ENCODE data around the gene RGR. TPM values are rescaled to one million over a fixed set of nuclear protein-coding genes. Genes with fewer than 3 reads are reported as not detected.

Gene RGR
- total RNA-seq, 1 donor from 2014 or later: not detected

GRCh38 chr10:84289521-84290200, 44.8 kb downstream of the RGR start:
- Histone ChIP-seq H3K4me3 (ENCODE audit: low read depth, low read length) (no peak overlapping the region), H3K27me3 (ENCODE audit: control insufficient read depth, insufficient read depth, low read length) (no peaks in the 10 kb centered on the region), H3K36me3 (ENCODE audit: control insufficient read depth, insufficient read depth, low read length) (no peaks in the 10 kb centered on the region)
- TF ChIP-seq CTCF (IDR thresholded peaks at IDR 0.05; ENCODE audit: insufficient read depth, low read length, poor library complexity, severe bottlenecking): no peak
- DNase-seq (ENCODE audit: low read depth): no peak

- H3K27me3 ChIP-seq (ENCODE audit: control insufficient read depth, insufficient read depth, low read length): no peaks in the 10 kb centered on the region
- DNase-seq (ENCODE audit: low read depth): no peak
- H3K36me3 ChIP-seq (ENCODE audit: control insufficient read depth, insufficient read depth, low read length): no peaks in the 10 kb centered on the region
- no peak overlapping the region for H3K4me3 ChIP-seq (ENCODE audit: low read depth, low read length)
- TF ChIP-seq CTCF (IDR thresholded peaks at IDR 0.05; ENCODE audit: insufficient read depth, low read length, poor library complexity, severe bottlenecking): no peak
These were observed 45.4 kb downstream of the RGR start for GRCh38 chr10:84290235-84290634.

- Histone ChIP-seq H3K36me3 (ENCODE audit: control insufficient read depth, insufficient read depth, low read length) (no peaks in the 10 kb centered on the region), H3K27me3 (ENCODE audit: control insufficient read depth, insufficient read depth, low read length) (no peaks in the 10 kb centered on the region), H3K4me3 (ENCODE audit: low read depth, low read length) (no peak overlapping the region)
- DNase-seq (ENCODE audit: low read depth): no peak
- no peak for TF ChIP-seq CTCF (IDR thresholded peaks at IDR 0.05; ENCODE audit: insufficient read depth, low read length, poor library complexity, severe bottlenecking)
These were observed 46.5 kb downstream of the RGR start for GRCh38 chr10:84291384-84291783.

- no peak for TF ChIP-seq CTCF (IDR thresholded peaks at IDR 0.05; ENCODE audit: insufficient read depth, low read length, poor library complexity, severe bottlenecking)
- Histone ChIP-seq H3K36me3 (ENCODE audit: control insufficient read depth, insufficient read depth, low read length) (no peaks in the 10 kb centered on the region), H3K4me3 (ENCODE audit: low read depth, low read length) (no peak overlapping the region), H3K27me3 (ENCODE audit: control insufficient read depth, insufficient read depth, low read length) (no peaks in the 10 kb centered on the region)
- DNase-seq (ENCODE audit: low read depth): no peak
These were observed 47.6 kb downstream of the RGR start for GRCh38 chr10:84292502-84292901.

GRCh38 chr10:84293171-84293570, 48.3 kb downstream of the RGR start:
- TF ChIP-seq CTCF (IDR thresholded peaks at IDR 0.05; ENCODE audit: insufficient read depth, low read length, poor library complexity, severe bottlenecking): no peak
- Histone ChIP-seq H3K4me3 (ENCODE audit: low read depth, low read length) (no peak overlapping the region), H3K27me3 (ENCODE audit: control insufficient read depth, insufficient read depth, low read length) (no peaks in the 10 kb centered on the region), H3K36me3 (ENCODE audit: control insufficient read depth, insufficient read depth, low read length) (no peaks in the 10 kb centered on the region)
- no peak for DNase-seq (ENCODE audit: low read depth)

GRCh38 chr10:84293574-84294016, 48.7 kb downstream of the RGR start:
- TF ChIP-seq CTCF (IDR thresholded peaks at IDR 0.05; ENCODE audit: insufficient read depth, low read length, poor library complexity, severe bottlenecking): no peak
- Histone ChIP-seq H3K36me3 (ENCODE audit: control insufficient read depth, insufficient read depth, low read length) (no peaks in the 10 kb centered on the region), H3K27me3 (ENCODE audit: control insufficient read depth, insufficient read depth, low read length) (peaks cover 2% of the 10 kb centered on the region), H3K4me3 (ENCODE audit: low read depth, low read length) (no peak overlapping the region)
- DNase-seq (ENCODE audit: low read depth): no peak
